H1 (cell line): ENCODE results near the gene TM4SF20. TPM values are rescaled to one million over a fixed set of nuclear protein-coding genes. Genes with fewer than 3 reads are reported as not detected.
A peak's percentile ranks its signal among the peaks of the same experiment; 100 is the strongest.

ENCODE experiments used
- CTCF ChIA-PET: fragments of 300-600 bp; sonication (Branson Sonifier 250); formaldehyde crosslinking; loops from one replicate; lab custom pipeline; 2021; ENCODE audit not compliant: partially characterized antibody; lab: Charles Lee
- POLR2A ChIA-PET: fragments of 300-600 bp; sonication (Branson Sonifier 250); formaldehyde crosslinking; loops from one replicate; lab custom pipeline; 2021; ENCODE audit warnings: inconsistent platforms; ENCODE audit not compliant: partially characterized antibody; lab: Charles Lee
- DNase-seq, 2 experiments: peaks; one replicate each; pipeline versions ENCODE4 v3.0.0 to v3.0.0-alpha.2; 2010 to 2022; ENCODE audit warnings: low spot score in 2 of 2, low read depth in 1 of 2, mixed read lengths in 1 of 2
- FAIRE-seq: peaks from 2 replicates; lab custom pipeline; 2011; peaks lifted over from hg19 to GRCh38; lab: Jason Lieb, UNC
- H2AFZ ChIP-seq: 2 replicates; pipeline ENCODE4 v1.8.1; 2012; ENCODE audit warnings: low read length, inconsistent platforms
- H2AK5ac ChIP-seq: 2 replicates; pipeline ENCODE4 v1.6.1; 2013; ENCODE audit warnings: low read depth, low read length
- H2BK120ac ChIP-seq: replicated peaks from 2 replicates; pipeline ENCODE3; 2013; ENCODE audit warnings: low read depth, low read length, inconsistent platforms
- H2BK12ac ChIP-seq: 2 replicates; pipeline ENCODE4 v1.6.1; 2013; ENCODE audit warnings: low read depth, low read length
- H2BK15ac ChIP-seq: 2 replicates; pipeline ENCODE4 v1.6.1; 2013; ENCODE audit warnings: low read length
- H2BK20ac ChIP-seq: 2 replicates; pipeline ENCODE4 v1.6.1; 2013; ENCODE audit warnings: low read length
- H2BK5ac ChIP-seq: 2 replicates; pipeline ENCODE4 v1.6.1; 2013; ENCODE audit warnings: low read depth, low read length
- H3K14ac ChIP-seq: 2 replicates; pipeline ENCODE4 v1.6.1; 2013; ENCODE audit warnings: inconsistent platforms; ENCODE audit not compliant: insufficient read length
- H3K18ac ChIP-seq: 2 replicates; pipeline ENCODE4 v1.6.1; 2013; ENCODE audit warnings: low read length; ENCODE audit errors: extremely low read depth
- H3K23ac ChIP-seq: 2 replicates; pipeline ENCODE4 v1.6.1; 2013; ENCODE audit warnings: inconsistent platforms; ENCODE audit not compliant: insufficient read length
- H3K23me2 ChIP-seq: 2 replicates; pipeline ENCODE4 v1.6.1; 2013; ENCODE audit warnings: low read depth, low read length
- H3K27ac ChIP-seq: 2 replicates; pipeline ENCODE4 v1.6.1; 2011; ENCODE audit warnings: low read depth, low read length, inconsistent platforms
- H3K27me3 ChIP-seq, 4 experiments: replicated peaks in 1 of 4; 1 replicate in 1 of 4; 2 replicates in 3 of 4; pipeline versions ENCODE4 v1.6.1 to v1.8.1; 2011 to 2013; ENCODE audit warnings: low read length in 3 of 4, mild to moderate bottlenecking in 3 of 4, inconsistent platforms in 2 of 4, mixed read lengths in 2 of 4, moderate library complexity in 1 of 4; ENCODE audit not compliant: control insufficient read depth in 3 of 4, insufficient read depth in 3 of 4; ENCODE audit errors: extremely low read depth in 1 of 4
- H3K36me3 ChIP-seq, 4 experiments: 2 replicates each; pipeline versions ENCODE4 v1.6.1 to v1.8.1; 2011 to 2013; ENCODE audit warnings: mild to moderate bottlenecking in 4 of 4, low read length in 3 of 4, moderate library complexity in 2 of 4, control low read depth in 1 of 4, inconsistent platforms in 1 of 4; ENCODE audit not compliant: insufficient read depth in 4 of 4, control insufficient read depth in 2 of 4
- H3K4ac ChIP-seq: replicated peaks from 2 replicates; pipeline ENCODE3; 2013; ENCODE audit warnings: low read length, low read depth, mixed read lengths, inconsistent platforms; ENCODE audit not compliant: insufficient read length
- H3K4me1 ChIP-seq, 4 experiments: replicated peaks in 1 of 4; 1 replicate in 1 of 4; 2 replicates in 3 of 4; pipeline versions ENCODE4 v1.6.1 to v1.8.1; 2011 to 2013; ENCODE audit warnings: low read length in 3 of 4, inconsistent platforms in 2 of 4, mixed read lengths in 1 of 4; ENCODE audit not compliant: insufficient read depth in 4 of 4, control insufficient read depth in 3 of 4
- H3K4me2 ChIP-seq, 2 experiments: 2 replicates each; pipeline versions ENCODE4 v1.6.1 to v1.8.1; 2011 to 2013; ENCODE audit warnings: low read depth in 2 of 2, low read length in 2 of 2, control low read depth in 1 of 2, inconsistent platforms in 1 of 2, mild to moderate bottlenecking in 1 of 2; ENCODE audit not compliant: insufficient read depth in 1 of 2
- H3K4me3 ChIP-seq, 4 experiments: fragments of 200-600, 300-600 bp in 1 of 4; sonication (generic), shearing (Covaris generic), sonication (Bioruptor Twin) in 1 of 4; 2 replicates each; pipeline versions ENCODE4 v1.5.1 to v1.8.1; 2011 to 2016; ENCODE audit warnings: low read length in 4 of 4, low read depth in 3 of 4, control low read depth in 2 of 4, inconsistent platforms in 2 of 4, mild to moderate bottlenecking in 2 of 4, mixed read lengths in 1 of 4, moderate library complexity in 1 of 4; ENCODE audit not compliant: insufficient read depth in 2 of 4; ENCODE audit errors: extremely low read depth in 1 of 4
- H3K56ac ChIP-seq: replicated peaks from 2 replicates; pipeline ENCODE3; 2013; ENCODE audit warnings: low read depth, mild to moderate bottlenecking, mixed read lengths, low read length, inconsistent platforms; ENCODE audit not compliant: insufficient read length
- H3K79me1 ChIP-seq: 2 replicates; pipeline ENCODE4 v1.6.1; 2013; ENCODE audit warnings: low read depth, low read length, control low read depth
- H3K79me2 ChIP-seq, 2 experiments: 2 replicates each; pipeline versions ENCODE4 v1.6.1 to v1.8.1; 2012 to 2013; ENCODE audit warnings: low read length in 2 of 2, mild to moderate bottlenecking in 2 of 2, inconsistent platforms in 1 of 2; ENCODE audit not compliant: insufficient read depth in 2 of 2, control insufficient read depth in 1 of 2
- H3K9ac ChIP-seq, 4 experiments: replicated peaks in 1 of 4; 1 replicate in 1 of 4; 2 replicates in 3 of 4; pipeline versions ENCODE4 v1.6.1 to v1.8.1; 2011 to 2013; ENCODE audit warnings: low read depth in 3 of 4, low read length in 3 of 4, control low read depth in 2 of 4, mild to moderate bottlenecking in 2 of 4, moderate library complexity in 2 of 4, inconsistent platforms in 1 of 4; ENCODE audit errors: extremely low read depth in 1 of 4
- H3K9me3 ChIP-seq, 2 experiments: 2 replicates each; pipeline versions ENCODE4 v1.6.1 to v1.8.1; 2012 to 2013; ENCODE audit warnings: mild to moderate bottlenecking in 2 of 2, moderate library complexity in 2 of 2, control low read depth in 1 of 2, inconsistent platforms in 1 of 2, low read depth in 1 of 2, low read length in 1 of 2, mixed read lengths in 1 of 2; ENCODE audit not compliant: insufficient read depth in 2 of 2
- H4K20me1 ChIP-seq, 2 experiments: replicated peaks in 1 of 2; 2 replicates each; pipeline versions ENCODE3 to v1.8.1; 2011 to 2013; ENCODE audit warnings: inconsistent platforms in 2 of 2, low read length in 2 of 2, mild to moderate bottlenecking in 1 of 2; ENCODE audit not compliant: insufficient read depth in 2 of 2, control insufficient read depth in 1 of 2
- H4K5ac ChIP-seq: 2 replicates; pipeline ENCODE4 v1.6.1; 2013; ENCODE audit warnings: low read length, low read depth, mixed read lengths, inconsistent platforms; ENCODE audit not compliant: insufficient read length
- H4K8ac ChIP-seq: 2 replicates; pipeline ENCODE4 v1.8.0; 2013; ENCODE audit warnings: mild to moderate bottlenecking, moderate library complexity, low read length, inconsistent platforms; ENCODE audit not compliant: insufficient read depth; ENCODE audit errors: extremely low read depth
- H4K91ac ChIP-seq: replicated peaks from 2 replicates; pipeline ENCODE3; 2013; ENCODE audit warnings: low read length, mixed read lengths, inconsistent platforms; ENCODE audit not compliant: insufficient read length
- CHD1 ChIP-seq: IDR thresholded peaks from 2 replicates; pipeline ENCODE4 v1.6.1; 2012; ENCODE audit warnings: low read depth, low read length, improper control_type of control experiment
- E2F6 ChIP-seq: IDR thresholded peaks from 2 replicates; pipeline ENCODE4 v1.6.1; 2012; ENCODE audit warnings: inconsistent platforms
- EGR1 ChIP-seq: IDR thresholded peaks from 2 replicates; pipeline ENCODE4 v1.6.1; 2011; ENCODE audit warnings: low read depth, low read length, borderline replicate concordance
- EP300 ChIP-seq, 2 experiments: IDR thresholded peaks; 1 replicate in 1 of 2; 2 replicates in 1 of 2; pipeline ENCODE4 v1.6.1; 2011 to 2012; ENCODE audit warnings: low read depth in 2 of 2, low read length in 2 of 2, mild to moderate bottlenecking in 2 of 2, borderline replicate concordance in 1 of 2, inconsistent platforms in 1 of 2, moderate library complexity in 1 of 2
- JUN ChIP-seq: IDR thresholded peaks from 2 replicates; pipeline ENCODE4 v1.6.1; 2011; ENCODE audit warnings: low read depth, mild to moderate bottlenecking, improper control_type of control experiment, low read length
- MAX ChIP-seq: IDR thresholded peaks from 2 replicates; pipeline ENCODE4 v1.6.1; 2012; ENCODE audit warnings: inconsistent platforms
- POLR2A ChIP-seq, 2 experiments: IDR thresholded peaks; 1 replicate in 1 of 2; 2 replicates in 1 of 2; pipeline ENCODE4 v1.6.1; 2011; ENCODE audit warnings: low read depth in 2 of 2, low read length in 2 of 2, mild to moderate bottlenecking in 2 of 2; ENCODE audit errors: control extremely low read depth in 1 of 2
- RBBP5 ChIP-seq: IDR thresholded peaks from 2 replicates; pipeline ENCODE4 v1.7.1; 2012; ENCODE audit warnings: low read depth, mild to moderate bottlenecking, inconsistent platforms, low read length, moderate library complexity, borderline replicate concordance
- RFX5 ChIP-seq: IDR thresholded peaks from 2 replicates; pipeline ENCODE4 v1.6.1; 2011; ENCODE audit warnings: low read depth, low read length, improper control_type of control experiment, borderline replicate concordance
- SP1 ChIP-seq: IDR thresholded peaks from 2 replicates; pipeline ENCODE4 v1.6.1; 2011; ENCODE audit warnings: low read depth, low read length
- YY1 ChIP-seq: IDR thresholded peaks from 2 replicates; pipeline ENCODE4 v1.6.1; 2011; ENCODE audit warnings: low read depth, mild to moderate bottlenecking, low read length
- WGBS, 2 experiments: shearing (Covaris generic) in 1 of 2; methylation state at CpG; one replicate each; pipeline versions ENCODE4 v1.1.6 to v1.1.7; 2013 to 2015; ENCODE audit warnings: low lambda C conversion rate in 2 of 2, mixed read lengths in 2 of 2, inconsistent platforms in 1 of 2, low coverage in 1 of 2, missing lambda C conversion rate in 1 of 2; ENCODE audit not compliant: insufficient replicate concordance in 2 of 2, insufficient coverage in 1 of 2, insufficient read length in 1 of 2; ENCODE audit errors: extremely low coverage in 1 of 2, missing lambda C conversion rate in 1 of 2; 5-methylcytosine and 5-hydroxymethylcytosine counted together
- polyA plus RNA-seq, 7 experiments: library from polyadenylated mRNA; depleted of rRNA in 3 of 7; stranded (reverse) in 5 of 7; unstranded in 2 of 7; fragments of >200 nt in 5 of 7; fragments of 200-250 nt in 2 of 7; gene quantifications; 1 replicate in 5 of 7; 2 replicates in 1 of 7; 4 replicates in 1 of 7; pipeline versions ENCODE4 v1.2.1 to v1.2.3, GENCODE V29; 2011 to 2013; ENCODE audit warnings: missing spikeins in 2 of 7, mixed read lengths in 2 of 7
- total RNA-seq: library from RNA; stranded (reverse); fragmentation: NEBNext Ultra II Directional; extraction: Animal tissue kit (Norgen Biotek cat#: 25700); gene quantifications from 2 replicates; pipeline ENCODE4 v1.2.1, GENCODE V29; 2021

Gene TM4SF20
- total and polyA plus RNA-seq, 2 of the 8 experiments (the other 6 are each of a cell fraction or from before 2014, with no cell fraction given), result not detected

- H3K4me3 ChIP-seq, result peak overlapping the region in 3 of 4 experiments; percentile 80 to 95 (median 85); a peak in 5 of 8 replicates
- no peaks in the 10 kb centered on the region; a peak in 2 of 7 replicates for H3K4me1 ChIP-seq
- TF ChIP-seq E2F6 (no peak), SP1 (no peak), POLR2A (IDR thresholded peaks at IDR 0.05; ENCODE audit: control extremely low read depth in 1 of 2, low read depth in 2 of 2, low read length in 2 of 2) (no peak), CHD1 (no peak), EGR1 (no peak), RFX5 (no peak), EP300 (IDR thresholded peaks at IDR 0.05; ENCODE audit: borderline replicate concordance in 1 of 2, low read depth in 2 of 2, low read length in 2 of 2) (no peak), YY1 (no peak), MAX (no peak), RBBP5 (no peak), JUN (no peak)
These were observed 52.3 kb downstream of the TM4SF20 start for GRCh38 chr2:227326783-227327182.

More at GRCh38 chr2:227326783-227327182, 52.3 kb downstream of the TM4SF20 start:
- H3K9ac ChIP-seq, result no peak overlapping the region
- H4K20me1 ChIP-seq, result peaks cover 0 to 3% of the 10 kb centered on the region in 2 experiments
- H3K27ac ChIP-seq, result no peak overlapping the region
- peaks cover 9 to 10% of the 10 kb centered on the region in 2 experiments; a peak in 2 of 4 replicates for H3K9me3 ChIP-seq
- POLR2A ChIA-PET, result interaction anchor here (1.0 kb wide), 1 partner anchor 20 kb away, joined by 4 read pairs; no protein-coding TSS in a partner anchor
- H3K4me2 ChIP-seq, result peak overlapping the region; percentile 69 to 85; a peak in 3 of 4 replicates
- H4K91ac ChIP-seq, result no peak overlapping the region
- no peaks in the 10 kb centered on the region; the same call in 1 of the 2 replicates for H3K23me2 ChIP-seq
- H3K36me3 ChIP-seq, result peaks cover 0 to 11% (median 4%) of the 10 kb centered on the region in 4 experiments; a peak in 4 of 8 replicates
- no peak overlapping the region for H3K14ac ChIP-seq
- H3K27me3 ChIP-seq, result no peaks in the 10 kb centered on the region
- H3K79me1 ChIP-seq, result no peaks in the 10 kb centered on the region
- FAIRE-seq, result no peak
- no peak overlapping the region for H2BK5ac ChIP-seq
- H4K5ac ChIP-seq, result no peak overlapping the region
- H2BK120ac ChIP-seq, result no peak overlapping the region
- no peak overlapping the region for H3K4ac ChIP-seq
- no peak overlapping the region for H3K18ac ChIP-seq
- H4K8ac ChIP-seq, result no peak overlapping the region
- CTCF ChIA-PET, result interaction anchor here (1.4 kb wide), 1 partner anchor 79 kb away, joined by 5 read pairs; no protein-coding TSS in a partner anchor
- DNase-seq, result no peak
- no peak overlapping the region for H2BK15ac ChIP-seq
- H3K23ac ChIP-seq, result no peak overlapping the region
- no peak overlapping the region for H2AK5ac ChIP-seq
- WGBS, 2 experiments, result 92% methylated on average over 6 of the region's 6 CpGs; no CpG with 5 or more reads in 1 of the 2 experiments
- no peak overlapping the region for H2AFZ ChIP-seq
- H2BK12ac ChIP-seq, result no peak overlapping the region
- no peak overlapping the region for H3K56ac ChIP-seq
- peaks cover 4 to 63% of the 10 kb centered on the region in 2 experiments; a peak in 3 of 4 replicates for H3K79me2 ChIP-seq
- H2BK20ac ChIP-seq, result no peak overlapping the region
